Dermis microvascular lymphatic vessel endothelial cell (primary cell): ENCODE measurements around the gene PRICKLE2. TPM values are rescaled to one million over a fixed set of nuclear protein-coding genes. Genes with fewer than 3 reads are reported as not detected.
A peak's percentile ranks its signal among the peaks of the same experiment; 100 is the strongest.

Experiments used
- DNase-seq, 2 donors: peaks; one replicate each; pipeline versions ENCODE4 v3.0.0 to v3.0.0-alpha.2; 2010; ENCODE audit warnings: low read depth in 2 of 2
- total RNA-seq: library from RNA; depleted of rRNA; stranded (reverse); fragments of >200 nt; gene quantifications from 2 replicates; pipeline ENCODE4 v1.2.1, GENCODE V29; 2014

Gene PRICKLE2
- 1.8 and 2.8 TPM in 2 replicates for total RNA-seq

- DNase-seq = peak; percentile 18 to 66
These were observed at the start of gene PRICKLE2 for GRCh38 chr3:64224826-64225610. PRICKLE2 (minus strand) TSS chr3:64225466; CDS start chr3:64198927, 26,539 bp downstream.

GRCh38 chr3:64272842-64273241 is 47.6 kb upstream of the PRICKLE2 start:
- DNase-seq = no peak

DNA sequence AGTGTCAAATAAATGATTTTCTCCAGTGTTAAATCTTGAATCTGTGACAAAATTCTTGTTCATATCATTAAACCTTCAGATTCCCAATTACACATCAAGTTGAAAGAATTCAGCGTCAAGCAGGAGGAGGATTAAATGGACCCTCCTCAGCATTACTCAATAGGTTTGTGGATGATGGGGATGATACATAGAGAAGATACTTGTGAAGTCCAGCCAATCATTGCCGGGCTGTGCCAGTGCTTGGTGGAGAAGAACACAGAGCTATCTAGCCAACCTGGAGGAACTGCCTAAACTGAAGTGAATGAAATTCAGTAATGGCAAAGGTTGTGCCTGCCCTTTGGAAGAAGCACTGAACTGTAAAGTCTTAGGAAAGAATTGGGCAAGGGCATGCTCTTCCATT is 47.0 kb upstream of the PRICKLE2 start:
- no peak for DNase-seq

DNA sequence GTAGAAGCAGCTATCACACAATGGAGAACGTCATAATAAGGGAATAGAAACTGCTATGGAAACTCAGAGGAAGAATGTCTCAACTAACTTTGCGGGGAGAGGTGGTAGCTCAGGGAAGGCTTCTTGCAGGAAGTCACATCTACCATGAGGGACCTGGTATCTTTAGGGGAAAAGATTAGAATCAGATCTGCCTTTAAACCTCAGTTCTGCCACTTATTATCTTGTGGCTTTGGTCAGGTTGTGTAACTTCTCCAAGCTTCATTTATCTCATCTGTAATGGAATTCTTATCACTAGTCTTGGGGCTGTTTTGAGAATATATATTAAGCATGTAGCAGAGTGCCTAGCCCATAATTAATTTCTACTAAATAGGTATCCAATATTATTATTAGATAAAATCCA is 46.4 kb upstream of the PRICKLE2 start:
- DNase-seq = no peak

DNA sequence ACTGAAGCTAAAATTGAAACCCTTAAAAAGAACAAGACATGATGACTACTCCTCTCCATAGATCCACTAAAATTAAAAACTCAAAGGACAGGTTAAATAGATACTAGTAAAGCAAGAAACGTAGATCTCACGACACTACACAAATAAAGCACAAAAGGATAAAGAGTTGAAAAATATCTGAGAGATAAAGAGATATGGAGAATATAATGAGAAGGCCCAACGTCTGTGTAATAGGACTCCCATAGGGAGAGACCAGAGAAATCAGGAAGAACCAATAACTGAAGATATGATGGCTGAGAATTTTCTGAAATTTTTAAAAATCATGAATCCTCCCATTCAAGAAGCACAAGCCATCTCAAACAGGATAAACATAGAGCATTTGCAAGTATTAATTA is 45.6 kb upstream of the PRICKLE2 start:
- DNase-seq = no peak

- no peak for DNase-seq
These were observed 45.0 kb upstream of the PRICKLE2 start for GRCh38 chr3:64270142-64270865.

DNA sequence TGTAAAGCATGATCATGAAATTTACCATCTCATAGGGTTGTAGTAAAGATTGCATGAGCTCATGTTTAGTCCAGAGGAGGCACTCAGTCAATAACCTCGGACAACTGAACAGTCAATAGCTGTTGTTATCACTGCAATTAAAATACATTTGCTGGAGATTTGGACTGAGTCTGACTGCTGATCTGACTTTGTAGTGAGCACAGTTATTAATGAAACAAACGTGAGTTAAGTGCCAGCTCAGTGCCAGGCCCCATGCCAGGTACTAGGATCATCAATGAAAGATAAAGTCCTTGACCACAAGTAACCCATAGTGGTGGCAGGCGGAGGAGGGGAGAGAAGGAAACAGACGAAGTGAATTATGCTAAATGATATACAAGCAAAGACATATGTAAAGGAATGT is 43.7 kb upstream of the PRICKLE2 start:
- no peak for DNase-seq

- no peak for DNase-seq
These were observed 42.7 kb upstream of the PRICKLE2 start for GRCh38 chr3:64267721-64268604.

DNA sequence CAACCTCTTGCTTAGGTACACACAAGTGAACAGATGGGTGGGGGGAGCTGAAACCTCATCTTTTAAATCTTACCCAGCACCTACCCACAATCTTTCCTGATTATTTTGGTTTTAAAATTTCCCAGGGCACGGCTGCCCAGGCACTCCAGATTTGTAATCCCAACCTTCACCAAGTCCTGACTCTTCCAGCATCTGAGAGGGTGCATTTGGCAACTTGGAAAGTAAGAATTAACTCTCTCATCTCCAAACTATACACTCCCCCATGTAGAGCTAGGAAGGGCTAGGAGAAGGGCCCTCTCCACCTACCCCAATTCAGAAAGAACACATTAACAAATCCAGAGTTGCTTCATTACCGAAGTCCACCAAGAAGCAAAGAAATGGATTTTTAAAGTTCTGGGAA is 41.7 kb upstream of the PRICKLE2 start:
- no peak for DNase-seq

DNA sequence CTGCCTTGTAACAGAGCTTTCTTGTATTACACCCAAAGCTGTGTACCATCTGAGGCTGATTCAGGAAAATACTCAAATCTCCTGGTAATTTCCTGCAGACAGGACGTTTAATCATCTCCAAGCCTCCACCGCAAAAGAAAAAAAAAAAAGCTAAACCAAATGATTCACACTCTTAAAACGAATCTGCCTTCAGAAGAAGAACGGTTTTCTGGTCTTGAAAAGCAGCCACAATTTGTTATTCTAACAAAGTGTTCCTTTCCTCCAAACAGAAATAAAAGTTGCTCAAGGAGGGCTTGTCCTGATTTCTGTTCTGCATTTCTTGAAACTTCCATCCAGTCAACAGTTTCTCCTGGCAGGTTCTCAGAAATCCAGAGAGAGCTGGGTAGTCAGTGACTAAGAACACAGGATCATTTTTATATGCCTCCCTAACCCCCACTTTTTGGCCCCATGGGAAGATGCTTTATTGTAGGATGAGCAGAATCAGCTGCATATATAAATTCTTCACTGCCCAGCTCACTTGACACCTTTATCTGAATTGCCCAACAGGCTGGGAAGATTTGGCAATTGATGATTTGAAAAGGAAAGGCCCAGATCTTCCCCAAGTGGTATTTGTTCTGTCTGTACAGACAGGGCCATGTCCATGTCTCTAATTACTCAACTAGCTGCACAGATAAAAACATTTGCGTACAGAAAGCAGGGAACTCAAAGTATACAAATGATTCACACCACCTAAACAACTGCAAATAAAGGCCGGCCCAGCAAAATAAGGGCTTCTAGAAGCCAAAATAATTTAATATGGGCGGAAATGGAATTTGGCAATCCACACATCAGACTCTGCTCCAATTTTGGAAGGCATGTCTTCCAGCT is 41.0 kb upstream of the PRICKLE2 start:
- peak in 1 of 2 donors; percentile 19 for DNase-seq

GRCh38 chr3:64265646-64266045 is 40.4 kb upstream of the PRICKLE2 start:
- DNase-seq = no peak

DNA sequence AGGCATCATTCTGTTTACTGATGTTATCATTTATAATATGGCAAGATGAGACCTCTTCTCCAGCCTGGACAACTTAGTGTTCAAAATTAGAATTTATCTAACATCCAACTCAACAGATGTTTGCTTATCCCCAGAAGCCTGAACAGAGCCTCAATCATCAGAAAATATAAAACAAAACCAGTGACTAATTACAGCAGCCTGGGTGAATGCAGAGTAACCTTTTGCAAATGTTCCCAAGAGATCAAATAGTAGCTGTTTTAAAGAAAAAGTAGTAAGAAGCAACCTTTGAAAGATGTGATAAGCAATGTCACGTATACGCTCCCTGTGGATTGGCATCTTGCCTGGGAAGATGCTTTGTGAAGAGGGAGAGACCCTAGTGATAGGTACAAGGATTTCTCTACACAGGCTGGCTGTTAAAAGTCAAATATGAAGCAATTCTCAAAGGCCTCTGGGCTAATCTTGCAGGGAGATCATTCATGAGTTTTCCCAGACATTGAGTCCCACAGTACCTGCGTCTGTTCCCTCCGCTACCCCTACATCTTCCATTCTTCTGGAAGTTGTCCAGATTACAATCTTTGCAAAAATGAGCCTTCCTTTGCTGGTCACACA is 39.3 kb upstream of the PRICKLE2 start:
- no peak for DNase-seq

- DNase-seq = peak in 1 of 2 donors; percentile 7
These were observed 37.4 kb upstream of the PRICKLE2 start for GRCh38 chr3:64262574-64263114.

GRCh38 chr3:64260431-64260830 is 35.2 kb upstream of the PRICKLE2 start:
- DNase-seq = no peak

- no peak for DNase-seq
These were observed 34.4 kb upstream of the PRICKLE2 start for GRCh38 chr3:64259636-64260035.

DNA sequence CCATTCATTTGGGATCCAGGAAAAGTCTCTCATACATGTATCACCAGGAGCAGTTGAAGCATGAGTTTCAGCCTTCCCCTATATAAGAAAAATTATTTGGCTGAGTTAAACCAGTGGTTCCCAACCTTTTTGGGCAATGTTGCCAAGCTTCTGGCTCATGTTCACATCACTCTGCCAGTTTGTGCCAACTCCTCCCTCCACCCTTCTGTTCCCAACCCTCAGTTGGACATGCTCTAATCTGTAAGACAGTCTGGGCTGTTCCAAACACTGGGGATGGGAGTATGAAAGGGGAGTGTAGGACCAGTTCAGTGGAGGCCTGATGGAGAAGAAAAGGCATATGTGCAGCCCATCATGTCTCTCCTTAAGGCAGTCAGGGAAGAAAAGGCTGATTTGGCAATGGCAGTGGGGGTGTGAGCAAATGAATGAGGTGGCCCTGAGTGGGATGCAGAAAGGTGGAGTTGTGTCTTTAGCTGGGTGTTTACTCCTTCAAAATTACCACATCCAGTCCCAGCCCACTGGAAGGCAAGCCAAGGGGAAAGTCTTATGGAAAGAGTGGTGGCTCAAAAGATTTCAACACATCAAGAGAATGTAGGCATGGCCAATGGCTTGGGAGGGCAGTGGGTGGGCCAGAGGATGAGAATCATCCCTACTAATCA is 32.0 kb upstream of the PRICKLE2 start:
- DNase-seq = no peak

- no peak for DNase-seq
These were observed 30.6 kb upstream of the PRICKLE2 start for GRCh38 chr3:64255741-64256340.

- no peak for DNase-seq
These were observed 29.2 kb upstream of the PRICKLE2 start for GRCh38 chr3:64254443-64254842.

- no peak for DNase-seq
These were observed 28.4 kb upstream of the PRICKLE2 start for GRCh38 chr3:64253689-64254088.
